Measurements from ENCODE around the gene DNMT3B.
A peak's percentile ranks its signal among the peaks of the same experiment; 100 is the strongest.

The DNMT3B gene

DNA sequence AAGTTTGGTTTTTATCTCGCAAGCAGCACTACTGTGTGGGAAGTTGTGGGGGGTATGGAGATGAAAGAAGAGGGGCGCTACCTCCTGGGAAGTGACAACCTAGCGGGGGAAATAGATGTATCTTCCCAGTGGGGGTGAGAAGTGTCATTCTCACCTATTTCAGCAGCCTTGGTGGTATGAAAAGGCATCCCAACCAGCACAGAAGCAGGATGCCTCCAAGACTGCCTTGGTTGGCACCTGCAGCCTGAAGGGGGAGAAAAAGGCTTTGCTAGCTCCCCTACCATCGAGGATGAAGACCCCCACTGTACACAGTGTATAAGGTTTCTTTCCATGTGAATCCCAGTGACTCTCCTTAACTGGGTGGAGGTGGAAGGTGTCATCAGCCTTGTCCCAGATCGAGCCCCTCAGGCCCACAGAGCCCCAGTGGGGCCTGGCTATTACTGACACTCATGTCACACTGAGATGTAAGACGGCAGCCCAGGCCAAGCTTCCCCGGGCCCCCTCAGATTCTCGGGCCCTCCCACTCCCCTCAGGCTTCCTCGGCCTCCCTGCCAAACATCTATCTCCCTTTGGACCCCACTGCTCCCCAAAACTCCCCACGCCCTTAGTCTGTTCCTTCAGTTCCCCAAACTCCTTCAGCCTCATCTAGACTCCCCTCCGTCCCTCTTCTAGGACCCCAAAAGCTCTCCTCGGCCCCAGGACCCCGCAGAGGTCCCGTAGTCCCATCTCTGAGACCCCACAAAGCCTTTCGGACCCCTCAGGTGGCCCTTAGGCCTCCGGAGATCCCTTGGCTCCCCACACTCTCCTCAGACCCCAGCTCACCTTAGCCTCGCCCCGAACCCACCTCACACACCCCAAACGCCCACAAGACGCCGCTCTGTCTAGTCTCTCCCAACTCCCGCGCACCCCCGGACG lies 19.6 kb upstream of the DNMT3B start:
- TF ChIP-seq GABPA (IDR thresholded peaks at IDR 0.05; ENCODE audit: low read depth) (no peak), SPI1 (IDR thresholded peaks at IDR 0.05; ENCODE audit: borderline replicate concordance, low read depth) (no peak), POLR2AphosphoS5 (IDR thresholded peaks at IDR 0.05; ENCODE audit: low read depth) (no peak)
- TF ChIP-seq, protein P1, sequence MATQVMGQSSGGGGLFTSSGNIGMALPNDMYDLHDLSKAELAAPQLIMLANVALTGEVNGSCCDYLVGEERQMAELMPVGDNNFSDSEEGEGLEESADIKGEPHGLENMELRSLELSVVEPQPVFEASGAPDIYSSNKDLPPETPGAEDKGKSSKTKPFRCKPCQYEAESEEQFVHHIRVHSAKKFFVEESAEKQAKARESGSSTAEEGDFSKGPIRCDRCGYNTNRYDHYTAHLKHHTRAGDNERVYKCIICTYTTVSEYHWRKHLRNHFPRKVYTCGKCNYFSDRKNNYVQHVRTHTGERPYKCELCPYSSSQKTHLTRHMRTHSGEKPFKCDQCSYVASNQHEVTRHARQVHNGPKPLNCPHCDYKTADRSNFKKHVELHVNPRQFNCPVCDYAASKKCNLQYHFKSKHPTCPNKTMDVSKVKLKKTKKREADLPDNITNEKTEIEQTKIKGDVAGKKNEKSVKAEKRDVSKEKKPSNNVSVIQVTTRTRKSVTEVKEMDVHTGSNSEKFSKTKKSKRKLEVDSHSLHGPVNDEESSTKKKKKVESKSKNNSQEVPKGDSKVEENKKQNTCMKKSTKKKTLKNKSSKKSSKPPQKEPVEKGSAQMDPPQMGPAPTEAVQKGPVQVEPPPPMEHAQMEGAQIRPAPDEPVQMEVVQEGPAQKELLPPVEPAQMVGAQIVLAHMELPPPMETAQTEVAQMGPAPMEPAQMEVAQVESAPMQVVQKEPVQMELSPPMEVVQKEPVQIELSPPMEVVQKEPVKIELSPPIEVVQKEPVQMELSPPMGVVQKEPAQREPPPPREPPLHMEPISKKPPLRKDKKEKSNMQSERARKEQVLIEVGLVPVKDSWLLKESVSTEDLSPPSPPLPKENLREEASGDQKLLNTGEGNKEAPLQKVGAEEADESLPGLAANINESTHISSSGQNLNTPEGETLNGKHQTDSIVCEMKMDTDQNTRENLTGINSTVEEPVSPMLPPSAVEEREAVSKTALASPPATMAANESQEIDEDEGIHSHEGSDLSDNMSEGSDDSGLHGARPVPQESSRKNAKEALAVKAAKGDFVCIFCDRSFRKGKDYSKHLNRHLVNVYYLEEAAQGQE (IDR thresholded peaks at IDR 0.05; ENCODE audit: insufficient replicate concordance, low read depth), result peak; percentile 10
- TF ChIP-seq, protein P2, sequence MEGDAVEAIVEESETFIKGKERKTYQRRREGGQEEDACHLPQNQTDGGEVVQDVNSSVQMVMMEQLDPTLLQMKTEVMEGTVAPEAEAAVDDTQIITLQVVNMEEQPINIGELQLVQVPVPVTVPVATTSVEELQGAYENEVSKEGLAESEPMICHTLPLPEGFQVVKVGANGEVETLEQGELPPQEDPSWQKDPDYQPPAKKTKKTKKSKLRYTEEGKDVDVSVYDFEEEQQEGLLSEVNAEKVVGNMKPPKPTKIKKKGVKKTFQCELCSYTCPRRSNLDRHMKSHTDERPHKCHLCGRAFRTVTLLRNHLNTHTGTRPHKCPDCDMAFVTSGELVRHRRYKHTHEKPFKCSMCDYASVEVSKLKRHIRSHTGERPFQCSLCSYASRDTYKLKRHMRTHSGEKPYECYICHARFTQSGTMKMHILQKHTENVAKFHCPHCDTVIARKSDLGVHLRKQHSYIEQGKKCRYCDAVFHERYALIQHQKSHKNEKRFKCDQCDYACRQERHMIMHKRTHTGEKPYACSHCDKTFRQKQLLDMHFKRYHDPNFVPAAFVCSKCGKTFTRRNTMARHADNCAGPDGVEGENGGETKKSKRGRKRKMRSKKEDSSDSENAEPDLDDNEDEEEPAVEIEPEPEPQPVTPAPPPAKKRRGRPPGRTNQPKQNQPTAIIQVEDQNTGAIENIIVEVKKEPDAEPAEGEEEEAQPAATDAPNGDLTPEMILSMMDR (IDR thresholded peaks at IDR 0.05; ENCODE audit: insufficient read depth, low read length), result no peak
- Histone ChIP-seq H3K27ac (replicated peaks) (peak overlapping the region; percentile 65), H3K27me3 (ENCODE audit: insufficient read depth, poor library complexity, severe bottlenecking) (no peaks in the 10 kb centered on the region), H3K4me3 (replicated peaks; ENCODE audit: insufficient read depth, low read length) (peak overlapping the region; percentile 95)
- DNase-seq (ENCODE audit: low read depth in 1 of 2, low spot score in 1 of 2), result no peak

DNA sequence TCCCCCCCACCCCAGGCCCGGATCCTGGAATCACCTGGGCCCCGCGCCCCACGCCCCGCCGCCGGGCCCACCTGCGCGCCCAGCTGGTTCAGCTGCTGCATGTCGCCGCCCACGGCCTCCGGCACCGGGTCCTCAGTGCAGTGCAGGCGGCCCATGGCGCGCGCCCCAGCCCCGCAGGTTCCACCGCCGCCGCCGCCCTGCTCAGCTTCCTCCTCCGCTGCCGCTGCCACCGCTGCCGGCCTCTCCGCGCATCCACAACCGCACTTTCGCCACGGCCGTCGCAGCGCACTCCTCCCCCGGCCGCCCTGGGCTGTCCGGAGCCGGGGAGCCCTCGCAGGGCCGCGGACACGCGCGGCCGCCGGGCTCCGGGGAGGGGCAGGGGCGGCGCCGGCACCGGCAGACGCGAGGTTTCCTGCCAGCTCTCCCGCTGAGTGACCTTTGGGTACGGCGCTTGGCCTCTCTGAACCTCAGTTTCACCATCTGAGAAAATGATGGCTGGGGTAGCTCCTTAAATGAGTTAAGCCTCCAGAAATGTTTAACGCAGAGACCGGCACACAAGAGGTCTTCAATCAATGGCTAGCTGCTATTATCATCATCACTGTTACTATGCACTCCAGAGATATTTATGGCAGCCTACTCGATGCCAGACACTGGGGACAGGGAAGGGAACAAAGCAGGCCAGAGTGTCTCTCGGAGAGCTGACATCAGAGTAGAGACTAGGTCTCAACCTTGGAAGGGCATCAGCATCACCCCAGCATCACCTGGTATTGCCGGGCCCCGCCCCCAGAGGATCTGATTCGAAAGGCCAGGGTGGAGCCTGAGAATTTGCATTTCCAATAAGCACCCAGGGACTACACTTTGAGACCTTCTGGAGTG lies 18.7 kb upstream of the DNMT3B start, which contains the start of gene COMMD7:
TSS of gene COMMD7 (minus strand) at position 231 of the 876 bp plus-strand sequence. CDS start at position 155, 76 bp downstream.
- H3K27ac ChIP-seq (replicated peaks), result peak within 1 kb of the TSS; percentile 65
- H3K4me3 ChIP-seq (replicated peaks; ENCODE audit: insufficient read depth, low read length), result peak within 1 kb of the TSS; percentile 95
- TF ChIP-seq, protein P1 (IDR thresholded peaks at IDR 0.05; ENCODE audit: insufficient replicate concordance, low read depth), result no peak
- peak; percentile 76 for TF ChIP-seq POLR2AphosphoS5 (IDR thresholded peaks at IDR 0.05; ENCODE audit: low read depth)
- DNase-seq (ENCODE audit: low read depth in 1 of 2, low spot score in 1 of 2), result peak in 1 of 2 experiments; percentile 61
- no peaks in the 10 kb centered on the region for H3K27me3 ChIP-seq (ENCODE audit: insufficient read depth, poor library complexity, severe bottlenecking)

DNA sequence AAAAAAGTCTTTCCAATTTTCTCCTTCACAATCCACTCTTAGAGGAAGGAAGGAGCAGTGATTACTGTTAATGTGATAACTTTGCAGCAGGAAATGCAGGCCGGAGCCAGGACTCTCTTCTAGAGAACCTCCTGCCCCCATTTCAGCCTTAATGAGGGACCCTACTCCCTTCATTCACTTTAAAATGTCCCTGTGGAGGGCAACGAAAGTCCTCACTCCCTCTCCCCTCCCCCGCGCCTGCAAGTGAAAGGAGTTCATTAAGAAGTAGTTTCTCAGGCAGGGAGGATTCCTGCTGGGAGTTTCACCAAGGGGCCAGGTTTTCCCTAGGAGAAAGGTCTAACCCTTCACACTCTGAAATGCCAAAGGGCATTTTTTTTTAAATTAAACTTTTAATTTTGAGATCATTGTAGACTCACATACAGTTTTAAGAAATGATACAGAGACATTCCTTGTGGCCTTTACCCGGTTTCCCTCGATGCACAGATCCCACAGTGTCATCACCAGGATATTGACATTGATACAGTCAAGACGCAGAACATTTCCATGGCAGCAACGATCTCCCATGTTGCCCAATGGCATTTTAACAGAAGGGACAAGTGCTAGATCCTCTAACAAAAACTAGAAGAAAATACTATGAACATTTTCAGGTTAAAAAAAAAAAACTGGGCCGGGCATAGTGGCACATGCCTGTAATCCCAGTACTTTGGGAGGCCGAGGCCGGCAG lies 12.1 kb upstream of the DNMT3B start:
- TF ChIP-seq POLR2AphosphoS5 (IDR thresholded peaks at IDR 0.05; ENCODE audit: low read depth), result no peak
- TF ChIP-seq, protein P2 (IDR thresholded peaks at IDR 0.05; ENCODE audit: insufficient read depth, low read length), result no peak
- Histone ChIP-seq H3K27me3 (ENCODE audit: insufficient read depth, poor library complexity, severe bottlenecking) (no peaks in the 10 kb centered on the region), H3K4me3 (replicated peaks; ENCODE audit: insufficient read depth, low read length) (no peak overlapping the region), H3K27ac (replicated peaks) (no peak overlapping the region)
- DNase-seq (ENCODE audit: low read depth in 1 of 2, low spot score in 1 of 2), result no peak
